Measurements from ENCODE around the gene STPG4.
A peak's percentile ranks its signal among the peaks of the same experiment; 100 is the strongest.

The STPG4 gene

GRCh38 chr2:47062681-47063537, 92.2 kb downstream of the STPG4 start:
- H3K4me1 Mint-ChIP-seq, result peaks cover 69% of the 10 kb centered on the region
- H3K4me3 Mint-ChIP-seq, result no peak overlapping the region
- TF ChIP-seq, protein P1, sequence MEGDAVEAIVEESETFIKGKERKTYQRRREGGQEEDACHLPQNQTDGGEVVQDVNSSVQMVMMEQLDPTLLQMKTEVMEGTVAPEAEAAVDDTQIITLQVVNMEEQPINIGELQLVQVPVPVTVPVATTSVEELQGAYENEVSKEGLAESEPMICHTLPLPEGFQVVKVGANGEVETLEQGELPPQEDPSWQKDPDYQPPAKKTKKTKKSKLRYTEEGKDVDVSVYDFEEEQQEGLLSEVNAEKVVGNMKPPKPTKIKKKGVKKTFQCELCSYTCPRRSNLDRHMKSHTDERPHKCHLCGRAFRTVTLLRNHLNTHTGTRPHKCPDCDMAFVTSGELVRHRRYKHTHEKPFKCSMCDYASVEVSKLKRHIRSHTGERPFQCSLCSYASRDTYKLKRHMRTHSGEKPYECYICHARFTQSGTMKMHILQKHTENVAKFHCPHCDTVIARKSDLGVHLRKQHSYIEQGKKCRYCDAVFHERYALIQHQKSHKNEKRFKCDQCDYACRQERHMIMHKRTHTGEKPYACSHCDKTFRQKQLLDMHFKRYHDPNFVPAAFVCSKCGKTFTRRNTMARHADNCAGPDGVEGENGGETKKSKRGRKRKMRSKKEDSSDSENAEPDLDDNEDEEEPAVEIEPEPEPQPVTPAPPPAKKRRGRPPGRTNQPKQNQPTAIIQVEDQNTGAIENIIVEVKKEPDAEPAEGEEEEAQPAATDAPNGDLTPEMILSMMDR (IDR thresholded peaks at IDR 0.05), result no peak
- H3K36me3 Mint-ChIP-seq (ENCODE audit: low read depth), result peaks cover 6% of the 10 kb centered on the region
- DNase-seq, result no peak
- H3K27me3 Mint-ChIP-seq (ENCODE audit: low read depth, poor library complexity), result peaks cover 7% of the 10 kb centered on the region
- H3K27ac Mint-ChIP-seq, result peak overlapping the region; percentile 85
- H3K9me3 Mint-ChIP-seq, result no peaks in the 10 kb centered on the region

DNA sequence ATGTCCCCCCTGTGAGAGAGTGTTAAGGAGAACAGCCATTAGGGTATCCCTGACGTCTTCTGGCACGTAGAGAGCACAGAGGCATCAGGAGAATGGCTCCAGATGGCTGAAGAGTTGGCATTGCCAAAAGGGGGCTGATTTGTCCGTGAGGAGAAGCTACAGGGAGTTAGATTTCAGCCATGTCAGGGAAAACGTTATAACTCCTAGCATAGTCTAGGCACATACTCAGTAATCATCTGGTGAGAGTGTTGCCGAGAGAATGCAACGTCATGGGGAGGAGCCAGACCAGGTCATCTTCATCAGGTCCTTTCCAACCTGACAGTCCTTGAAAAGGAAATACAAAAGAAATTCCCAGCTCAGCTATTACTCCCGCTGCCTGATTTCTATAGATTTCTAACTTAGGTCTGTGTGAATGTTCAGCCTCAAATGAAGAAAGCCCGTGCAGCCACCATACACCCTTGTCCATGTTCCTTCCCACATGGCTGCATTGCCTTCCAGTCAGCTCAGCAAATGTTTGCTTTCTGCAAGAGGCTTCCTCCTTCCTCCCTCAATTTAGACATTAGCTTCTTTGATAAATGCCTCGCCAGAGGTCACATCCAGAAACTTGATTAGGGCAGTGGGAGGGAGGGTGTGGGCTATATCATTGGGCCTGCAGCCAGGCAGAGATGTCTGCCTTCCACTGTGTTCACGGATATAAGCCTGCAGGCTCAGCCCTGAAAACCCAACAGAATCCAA, 93.0 kb downstream of the STPG4 start:
- Mint-ChIP-seq H3K4me1 (peaks cover 71% of the 10 kb centered on the region), H3K27me3 (ENCODE audit: low read depth, poor library complexity) (peaks cover 7% of the 10 kb centered on the region)

GRCh38 chr2:47060652-47061170, 94.4 kb downstream of the STPG4 start:
- H3K27ac Mint-ChIP-seq, result no peak overlapping the region
- H3K4me1 Mint-ChIP-seq, result peaks cover 79% of the 10 kb centered on the region

More for the DNA sequence above, 93.0 kb downstream of the STPG4 start:
- Mint-ChIP-seq H3K4me3 (no peak overlapping the region), H3K36me3 (ENCODE audit: low read depth) (peaks cover 6% of the 10 kb centered on the region), H3K27ac (no peak overlapping the region), H3K9me3 (no peaks in the 10 kb centered on the region)
- TF ChIP-seq, protein P1 (IDR thresholded peaks at IDR 0.05), result no peak
- no peak for DNase-seq

DNA sequence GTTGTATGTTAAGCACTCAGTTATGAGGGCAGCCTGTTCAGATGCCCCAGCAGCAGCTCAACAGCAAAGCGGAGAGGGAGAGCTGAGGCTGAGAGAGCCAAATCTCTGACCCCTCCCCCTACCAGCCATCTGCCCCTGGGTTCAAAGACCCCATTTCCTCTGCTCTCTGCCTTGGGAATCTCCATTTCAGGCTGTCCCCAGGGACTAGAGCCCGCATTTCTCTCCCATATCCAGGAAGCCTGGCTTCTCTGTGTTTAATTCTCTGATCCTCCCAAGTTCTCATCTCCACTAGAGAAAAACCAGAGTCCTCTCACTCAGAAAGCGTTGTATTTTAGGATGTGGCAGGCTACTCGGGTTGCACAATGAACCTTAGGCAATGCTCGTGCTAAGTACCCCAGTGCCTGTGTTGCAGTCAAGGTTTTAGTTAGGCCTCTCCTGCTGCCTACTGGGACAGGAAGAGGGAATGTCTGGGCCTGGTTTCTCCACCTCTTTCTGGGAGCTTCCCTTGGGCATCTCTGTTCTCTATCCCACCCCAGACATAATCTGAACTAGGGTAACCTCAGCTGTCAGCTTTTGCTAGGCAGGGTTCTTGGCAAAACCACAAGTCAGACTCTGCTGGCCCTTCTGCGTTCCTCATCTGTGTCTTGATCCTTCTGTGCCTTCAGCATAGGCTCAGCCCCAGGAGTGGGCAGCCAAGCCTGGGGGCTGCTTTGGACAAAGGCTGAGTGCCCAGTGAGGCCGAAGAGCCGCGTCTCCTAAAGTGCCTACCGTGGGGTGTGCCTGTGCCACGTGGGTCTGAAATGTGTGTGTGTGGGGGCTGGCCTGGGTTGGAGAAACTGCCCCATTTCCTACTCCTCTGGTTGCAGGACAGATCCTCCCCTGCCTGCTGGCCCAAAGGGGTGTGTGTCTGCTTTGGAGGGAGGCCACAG, 96.8 kb downstream of the STPG4 start:
- Mint-ChIP-seq H3K4me3 (no peak overlapping the region), H3K4me1 (peaks cover 72% of the 10 kb centered on the region), H3K27me3 (ENCODE audit: low read depth, poor library complexity) (peaks cover 4% of the 10 kb centered on the region), H3K9me3 (no peaks in the 10 kb centered on the region), H3K36me3 (ENCODE audit: low read depth) (no peaks in the 10 kb centered on the region), H3K27ac (peak overlapping the region; percentile 98)
- TF ChIP-seq, protein P1 (IDR thresholded peaks at IDR 0.05), result no peak
- no peak for DNase-seq

More at GRCh38 chr2:47060652-47061170, 94.4 kb downstream of the STPG4 start:
- peaks cover 7% of the 10 kb centered on the region for H3K27me3 Mint-ChIP-seq (ENCODE audit: low read depth, poor library complexity)
- no peak overlapping the region for H3K4me3 Mint-ChIP-seq
- H3K36me3 Mint-ChIP-seq (ENCODE audit: low read depth), result peaks cover 6% of the 10 kb centered on the region
- no peak for DNase-seq
- no peaks in the 10 kb centered on the region for H3K9me3 Mint-ChIP-seq
- TF ChIP-seq, protein P1 (IDR thresholded peaks at IDR 0.05), result no peak

DNA sequence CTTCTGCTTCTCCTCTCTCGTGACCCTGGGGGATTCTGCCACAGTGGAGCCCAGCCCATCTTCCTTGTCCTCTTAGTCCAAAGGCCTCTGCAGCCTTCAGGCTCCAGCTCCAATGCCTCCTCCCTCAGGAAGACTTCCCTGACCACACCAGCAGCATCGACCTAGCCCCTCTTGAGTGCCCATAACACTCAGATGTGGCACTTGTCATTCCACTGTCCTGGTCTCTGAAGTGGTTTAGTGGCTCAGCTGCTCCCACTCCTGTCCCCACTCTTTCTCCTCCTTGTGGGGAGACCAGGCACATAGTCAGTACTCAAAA, 97.5 kb downstream of the STPG4 start:
- peaks cover 4% of the 10 kb centered on the region for H3K27me3 Mint-ChIP-seq (ENCODE audit: low read depth, poor library complexity)
- no peak overlapping the region for H3K4me3 Mint-ChIP-seq
- H3K4me1 Mint-ChIP-seq, result peaks cover 66% of the 10 kb centered on the region
- no peak for DNase-seq
- peak overlapping the region; percentile 98 for H3K27ac Mint-ChIP-seq
- H3K36me3 Mint-ChIP-seq (ENCODE audit: low read depth), result peaks cover 4% of the 10 kb centered on the region
- TF ChIP-seq, protein P1 (IDR thresholded peaks at IDR 0.05), result no peak
- no peaks in the 10 kb centered on the region for H3K9me3 Mint-ChIP-seq
